Keratinocyte (primary cell): ENCODE results near the gene ANKRD39.

Experiments
- CTCF ChIP-seq, 3 experiments: IDR thresholded peaks in 1 of 3; conservative IDR thresholded peaks in 1 of 3; optimal IDR thresholded peaks in 1 of 3; 2 replicates in 2 of 3; 3 replicates in 1 of 3; pipeline versions ENCODE3 to v1.5.1; 2011; ENCODE audit warnings: low read length in 3 of 3, mild to moderate bottlenecking in 3 of 3, moderate library complexity in 2 of 3, control low read depth in 1 of 3, inconsistent platforms in 1 of 3; ENCODE audit not compliant: insufficient read depth in 2 of 3; ENCODE audit errors: extremely low read depth in 1 of 3
- EZH2 ChIP-seq: IDR thresholded peaks from one replicate; pipeline ENCODE4 v1.6.1; 2012; ENCODE audit warnings: inconsistent platforms, mild to moderate bottlenecking, low read length, moderate library complexity

GRCh38 chr2:96821113-96821675 lies 36.6 kb downstream of the ANKRD39 start:
- TF ChIP-seq CTCF (optimal IDR thresholded peaks at IDR 0.05 in 1 of 3, IDR thresholded peaks at IDR 0.05 in 1 of 3, conservative IDR thresholded peaks at IDR 0.05 in 1 of 3; ENCODE audit: extremely low read depth in 1 of 3, insufficient read depth in 2 of 3, low read length in 3 of 3) (no peak), EZH2 (no peak)
